LHCN-M2 (cell line): ENCODE results near the gene KCNG1. TPM values are rescaled to one million over a fixed set of nuclear protein-coding genes. Genes with fewer than 3 reads are reported as not detected.

ENCODE experiments used
- DNase-seq: peaks from one replicate; pipeline ENCODE4 v3.0.0-alpha.2; 2012; ENCODE audit warnings: low read depth
- total RNA-seq: library from RNA; depleted of rRNA; stranded (reverse); fragments of >200 nt; gene quantifications from 2 replicates; pipeline ENCODE4 v1.2.3, GENCODE V29; 2014; rRNA removed

Gene KCNG1
- total RNA-seq, 1 experiment from 2014 or later: 0.34 TPM

DNA sequence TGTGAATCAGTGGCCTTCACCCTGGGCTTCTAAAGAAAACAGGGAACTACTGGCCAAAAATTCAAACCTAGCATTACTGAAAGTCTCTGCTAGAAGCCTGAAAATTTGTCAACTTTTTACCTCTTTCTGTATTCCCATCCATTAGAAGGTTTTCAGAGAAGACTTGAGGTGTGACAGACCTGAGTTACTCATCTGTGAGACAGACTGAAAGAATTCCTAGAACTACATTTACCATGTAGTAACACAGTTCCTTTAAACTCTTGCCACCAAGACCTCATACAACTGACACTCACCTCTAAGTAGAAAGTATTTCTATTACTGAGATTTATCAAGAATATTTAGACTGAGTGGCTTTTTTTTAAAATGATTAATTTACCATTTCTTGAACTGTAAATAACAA, 69.1 kb downstream of the KCNG1 start:
- no peak for DNase-seq

Other genes starting within 250 kb of the KCNG1 start
- gene BCAS4, start 228.0 kb downstream of the KCNG1 start, total RNA-seq: 9.7 and 14.5 TPM in 2 replicates
- gene ADNP, start 91.7 kb downstream of the KCNG1 start, total RNA-seq: 18.6 and 25.5 TPM in 2 replicates
- 83.2 and 122 TPM in 2 replicates for gene DPM1, start 64.6 kb downstream of the KCNG1 start, total RNA-seq
- 9.1 and 9.6 TPM in 2 replicates for gene MOCS3, start 64.3 kb downstream of the KCNG1 start, total RNA-seq